Measurements from ENCODE around the gene TIAL1.
"Not testable (repeated sequence)": the region's sequence is repeated elsewhere in the genome, so short reads cannot be mapped to it uniquely, and the experiment has no call there.

Gene TIAL1

DNA sequence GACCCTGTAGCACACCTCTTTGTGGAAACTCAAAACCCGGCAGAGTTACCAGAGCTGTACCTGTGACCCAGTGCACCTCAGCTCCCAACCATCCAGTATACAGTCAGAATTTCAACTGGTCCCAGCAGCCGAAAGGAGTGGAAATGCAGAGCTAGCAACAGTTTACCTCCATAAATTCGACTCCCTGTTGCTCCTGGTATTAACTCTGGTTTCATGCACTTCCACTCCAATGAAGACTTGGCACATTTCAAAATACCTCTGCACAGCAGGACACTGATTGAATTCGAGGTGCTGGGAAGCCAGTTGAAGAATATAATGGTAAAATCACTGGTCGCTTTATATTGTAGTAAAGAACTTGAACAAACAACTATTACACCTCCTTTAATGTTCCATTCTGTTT lies 17.9 kb upstream of the TIAL1 start:
- no peak for DNase-seq (ENCODE audit: low read depth in 2 of 2)

DNA sequence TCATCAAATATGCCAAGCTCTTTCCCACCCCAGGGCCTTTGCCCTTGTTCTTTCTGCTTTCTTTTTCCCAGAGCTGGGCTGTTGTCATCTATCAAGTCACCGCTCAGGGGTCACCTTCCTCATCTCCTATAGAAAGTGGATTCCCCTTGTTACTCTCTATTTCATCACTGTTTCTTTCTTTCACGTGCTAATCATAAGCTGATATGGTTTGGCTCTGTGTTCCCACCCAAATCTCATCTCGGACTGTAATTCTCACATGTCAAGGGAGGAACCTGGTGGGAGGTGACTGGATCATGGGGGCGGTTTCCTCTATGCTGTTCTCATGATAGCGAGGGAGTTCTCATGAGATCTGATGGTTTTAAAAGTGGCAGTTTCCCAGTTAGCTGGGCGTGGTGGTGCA lies 17.0 kb upstream of the TIAL1 start:
- no peak for DNase-seq (ENCODE audit: low read depth in 2 of 2)

GRCh38 chr10:119611433-119611832 lies 14.7 kb upstream of the TIAL1 start:
- DNase-seq (ENCODE audit: low read depth in 2 of 2): no peak

DNA sequence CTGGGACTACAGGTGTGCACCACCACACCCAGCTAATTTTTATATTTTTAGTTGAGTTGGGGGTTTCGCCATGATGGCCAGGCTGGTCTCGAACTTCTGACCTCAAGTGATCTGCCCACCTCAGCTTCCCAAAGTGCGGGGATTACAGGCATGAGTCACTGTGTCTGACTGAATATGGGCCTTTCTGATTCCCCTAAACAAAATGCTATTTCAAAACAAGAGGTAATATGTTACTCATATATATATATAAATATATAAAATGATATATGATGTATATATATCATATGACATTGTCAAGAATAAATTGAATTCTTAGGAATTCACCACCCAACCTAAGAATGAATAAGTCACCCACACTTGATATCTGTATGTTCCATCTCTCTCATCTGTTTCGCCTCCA lies 12.8 kb upstream of the TIAL1 start:
- DNase-seq (ENCODE audit: low read depth in 2 of 2): no peak

GRCh38 chr10:119608316-119609155 lies 11.8 kb upstream of the TIAL1 start:
- peak; percentile 16 to 22 for DNase-seq (ENCODE audit: low read depth in 2 of 2)

DNA sequence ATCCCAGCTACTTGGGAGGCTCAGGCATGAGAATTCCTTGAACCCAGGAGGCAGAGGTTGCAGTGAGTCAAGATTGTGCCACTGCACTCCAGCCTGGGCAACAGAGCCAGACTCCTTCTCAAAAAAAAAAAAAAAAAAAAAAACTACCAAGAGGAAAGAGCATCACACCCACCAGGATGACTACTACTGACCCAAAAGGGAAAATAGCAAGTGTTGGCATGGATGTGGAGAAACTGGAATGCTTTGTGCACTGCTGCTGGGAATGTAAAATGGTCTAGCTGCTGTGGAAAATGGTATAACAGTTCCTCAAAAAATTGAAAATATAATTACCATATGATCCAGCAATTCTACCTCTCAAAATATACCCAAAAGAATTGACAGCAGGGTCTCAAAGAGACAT lies 7.7 kb upstream of the TIAL1 start:
- DNase-seq (ENCODE audit: low read depth in 2 of 2): no peak

DNA sequence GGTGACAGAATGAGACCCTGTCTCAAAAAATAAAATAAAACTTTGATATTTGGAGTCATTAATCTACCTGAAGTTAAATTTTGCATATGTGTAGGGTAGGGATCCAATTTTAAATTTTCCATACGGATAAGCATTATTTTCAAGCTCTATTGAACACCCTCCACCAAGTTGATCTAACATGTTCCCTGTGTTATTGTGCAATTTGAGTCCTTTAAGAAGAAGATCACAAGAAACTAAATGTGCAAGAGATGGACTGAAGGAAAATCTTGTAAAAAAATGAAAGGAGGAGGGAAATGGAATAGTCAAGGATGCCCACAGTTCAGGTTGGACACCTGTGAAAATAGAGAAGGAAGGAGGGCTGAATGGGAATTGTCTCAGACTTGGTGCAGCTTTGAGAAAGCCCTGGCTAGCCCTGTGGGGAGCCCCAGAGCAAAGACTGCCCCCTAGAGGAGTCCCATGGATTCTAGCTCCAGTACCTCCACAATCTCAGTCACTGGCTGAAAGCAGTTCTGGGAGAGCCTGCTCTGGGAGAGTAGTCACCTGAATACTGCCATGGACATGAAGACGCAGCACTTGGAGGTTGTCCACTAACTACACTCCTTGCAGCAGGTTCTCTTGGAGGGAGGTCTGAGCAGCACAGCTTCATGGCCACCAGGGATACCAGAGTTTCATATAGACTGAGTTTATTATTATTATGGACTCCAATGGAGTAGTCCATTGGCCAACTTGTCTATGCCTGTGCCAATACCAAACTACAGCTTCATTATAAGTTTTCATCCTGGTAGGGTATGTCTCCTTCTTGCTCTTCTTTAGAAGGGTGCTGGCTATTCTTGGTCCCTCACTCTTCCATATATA lies 5.7 kb upstream of the TIAL1 start:
- peak in 1 of 2 donors; percentile 18 for DNase-seq (ENCODE audit: low read depth in 2 of 2)

DNA sequence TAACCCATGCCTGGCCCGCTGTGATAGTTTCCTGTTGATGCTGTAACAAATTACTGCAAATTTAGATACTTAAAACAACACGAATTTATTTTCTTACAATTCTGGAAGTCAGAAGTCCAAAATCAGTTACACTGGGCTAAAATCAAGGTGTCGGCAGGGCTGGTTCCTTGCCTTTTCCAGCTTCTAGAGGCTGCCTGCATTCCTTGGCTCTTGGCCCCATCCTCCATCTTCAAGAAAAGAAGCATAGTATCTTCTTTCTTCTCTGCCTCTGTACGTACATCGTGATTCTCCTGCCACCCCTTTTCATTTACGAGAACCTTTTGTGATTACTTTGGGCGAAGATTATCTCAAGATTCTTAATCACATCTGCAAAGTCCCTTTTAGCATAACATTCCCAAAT lies 1.6 kb upstream of the TIAL1 start:
- DNase-seq (ENCODE audit: low read depth in 2 of 2): no peak

DNA sequence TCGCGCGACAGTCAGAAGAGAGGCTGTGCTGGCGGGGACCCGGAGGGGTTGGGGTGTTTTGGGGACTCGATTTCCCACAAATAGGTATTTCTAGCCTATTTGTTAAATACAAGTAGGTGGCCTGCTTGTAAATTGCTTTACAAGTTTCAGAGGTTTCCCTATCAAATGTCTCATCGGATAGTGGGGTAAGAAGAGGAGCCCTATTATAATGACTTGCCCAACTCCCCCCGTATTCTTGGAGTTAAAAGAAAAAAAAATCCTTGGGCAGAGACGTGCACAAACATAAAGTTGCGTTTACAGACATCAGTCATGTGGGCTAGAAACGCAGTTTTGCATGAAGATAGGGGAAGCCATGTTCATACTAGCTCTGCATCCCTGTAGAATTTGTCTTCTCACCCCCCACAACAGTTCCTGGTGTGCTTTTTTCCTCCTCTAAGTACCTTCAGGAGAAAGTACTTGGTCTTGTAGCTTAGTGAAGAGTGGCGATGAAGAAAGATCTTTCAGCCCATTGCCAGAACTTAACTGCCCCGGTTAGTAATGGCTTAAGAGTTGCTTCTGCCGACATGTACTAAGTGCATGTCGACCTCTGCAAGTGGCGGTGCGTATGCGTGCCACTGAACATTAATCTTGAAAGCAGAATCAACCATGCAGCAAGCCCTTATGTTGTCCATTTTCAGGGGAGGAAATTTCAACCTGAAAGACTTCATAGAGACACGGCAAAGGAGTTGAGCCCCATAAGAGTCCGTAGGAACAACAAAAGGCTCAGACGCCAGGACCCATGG lies 832 bp upstream of the TIAL1 start:
- no peak for DNase-seq (ENCODE audit: low read depth in 2 of 2)

GRCh38 chr10:119595676-119596515 lies 868 bp downstream of the TIAL1 start:
- peak; percentile 54 to 63 for DNase-seq (ENCODE audit: low read depth in 2 of 2)

DNA sequence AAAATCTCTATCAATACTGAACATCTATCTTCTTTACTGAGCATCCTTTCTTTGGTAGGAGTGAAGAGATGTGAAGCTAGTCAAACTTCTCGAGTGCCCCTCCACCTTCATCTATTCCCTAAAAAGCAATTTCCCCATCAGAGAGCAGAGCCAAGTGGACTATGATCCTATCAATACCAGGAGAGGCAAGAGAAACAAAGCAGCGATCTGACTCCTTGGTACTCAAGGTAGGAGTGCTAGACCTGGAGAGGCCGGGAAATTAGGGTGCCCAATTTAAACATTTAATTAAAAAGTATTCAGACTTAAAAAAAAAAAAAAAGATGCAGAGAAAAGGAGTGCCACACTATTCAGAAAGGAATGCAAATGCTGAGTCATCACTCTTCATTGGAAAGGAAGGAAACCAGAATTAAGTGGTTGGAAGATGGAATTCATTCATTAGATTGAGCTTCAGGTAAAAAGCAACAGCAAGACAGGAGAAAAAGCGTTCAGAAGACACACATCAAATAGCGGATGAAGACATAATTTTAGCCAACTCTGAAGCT lies 1.6 kb downstream of the TIAL1 start:
- no peak for DNase-seq (ENCODE audit: low read depth in 2 of 2)

GRCh38 chr10:119588071-119588470 lies 8.7 kb downstream of the TIAL1 start:
- no peak for DNase-seq (ENCODE audit: low read depth in 2 of 2)

GRCh38 chr10:119578355-119578754 lies 18.4 kb downstream of the TIAL1 start:
- no peak for DNase-seq (ENCODE audit: low read depth in 2 of 2)

DNA sequence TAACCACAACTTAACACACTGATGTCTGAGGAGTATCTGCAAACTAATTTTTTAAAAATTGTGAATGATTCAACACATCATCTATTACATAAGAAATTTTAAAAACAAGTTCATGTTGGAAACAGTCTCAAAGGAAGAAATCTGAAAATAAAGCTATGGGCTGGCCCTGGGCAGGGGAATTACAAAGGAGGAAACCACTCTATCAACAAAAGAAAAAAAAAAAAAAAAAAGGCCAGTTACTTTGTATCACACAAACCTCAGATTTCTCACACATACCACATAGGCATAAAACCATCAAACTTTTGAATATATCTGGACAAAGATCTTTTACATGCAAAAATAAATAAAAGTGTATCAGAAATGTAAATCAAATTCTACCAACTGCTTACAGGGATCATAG lies 20.8 kb downstream of the TIAL1 start:
- no peak for DNase-seq (ENCODE audit: low read depth in 2 of 2)

GRCh38 chr10:119575506-119575905 lies 21.3 kb downstream of the TIAL1 start:
- DNase-seq (ENCODE audit: low read depth in 2 of 2): no peak

GRCh38 chr10:119567978-119568377 lies 28.8 kb downstream of the TIAL1 start:
- DNase-seq (ENCODE audit: low read depth in 2 of 2): no peak

- DNase-seq (ENCODE audit: low read depth in 2 of 2): no peak
Observed at GRCh38 chr10:119562097-119562496, 34.7 kb downstream of the TIAL1 start.

GRCh38 chr10:119559511-119559910 lies 37.3 kb downstream of the TIAL1 start:
- not testable (repeated sequence) for DNase-seq (ENCODE audit: low read depth in 2 of 2)

DNA sequence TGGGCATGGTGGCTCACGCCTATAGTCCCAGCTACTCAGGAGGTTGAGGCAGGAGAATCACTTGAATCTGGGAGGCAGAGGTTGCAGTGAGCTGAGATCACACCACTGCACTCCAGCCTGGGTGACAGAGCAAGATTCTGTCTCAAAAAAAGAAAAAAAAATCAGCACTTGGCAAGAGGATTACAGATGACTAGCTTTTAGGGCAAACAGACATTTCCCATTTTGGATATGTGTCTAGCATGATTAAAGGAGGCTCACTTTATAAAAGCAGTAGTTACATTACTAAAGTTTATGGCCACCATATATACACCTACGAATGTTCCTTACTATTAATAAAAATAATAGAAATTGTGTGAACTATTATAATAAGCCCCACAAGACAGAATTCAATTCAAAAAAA lies 40.7 kb downstream of the TIAL1 start:
- not testable (repeated sequence) for DNase-seq (ENCODE audit: low read depth in 2 of 2)

GRCh38 chr10:119555178-119555784 lies 41.5 kb downstream of the TIAL1 start:
- DNase-seq (ENCODE audit: low read depth in 2 of 2): no peak

DNA sequence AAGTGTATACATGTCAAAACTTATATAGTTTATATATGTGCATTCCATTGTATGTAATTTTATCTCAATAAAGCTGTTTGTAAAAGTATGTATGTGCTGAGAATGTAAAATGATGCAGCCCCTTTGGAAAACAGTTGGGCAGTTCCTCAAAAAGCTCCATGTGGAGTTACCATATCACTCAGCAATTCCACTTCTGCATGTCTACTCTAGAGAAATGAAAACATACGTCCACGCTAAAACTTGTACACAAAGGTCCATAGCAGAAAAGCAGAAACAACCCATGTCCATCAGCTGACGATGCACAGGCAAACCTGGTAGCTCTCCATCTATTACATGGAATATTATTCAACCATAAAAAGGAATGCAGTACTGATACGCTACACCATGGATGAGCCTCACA lies 45.9 kb downstream of the TIAL1 start:
- DNase-seq (ENCODE audit: low read depth in 2 of 2): no peak
